HG02763 (cell line): ENCODE data around the gene CYB5D1.
"Not testable (repeated sequence)": the region's sequence is repeated elsewhere in the genome, so short reads cannot be mapped to it uniquely, and the experiment has no call there.

Experiments used
- ATAC-seq: cut with Tn5 transposase; IDR thresholded peaks from one replicate; pipeline ENCODE4 v1.9.1; 2021; ENCODE audit warnings: mild to moderate bottlenecking, moderate library complexity; ENCODE audit not compliant: unreplicated experiment

Gene CYB5D1

DNA sequence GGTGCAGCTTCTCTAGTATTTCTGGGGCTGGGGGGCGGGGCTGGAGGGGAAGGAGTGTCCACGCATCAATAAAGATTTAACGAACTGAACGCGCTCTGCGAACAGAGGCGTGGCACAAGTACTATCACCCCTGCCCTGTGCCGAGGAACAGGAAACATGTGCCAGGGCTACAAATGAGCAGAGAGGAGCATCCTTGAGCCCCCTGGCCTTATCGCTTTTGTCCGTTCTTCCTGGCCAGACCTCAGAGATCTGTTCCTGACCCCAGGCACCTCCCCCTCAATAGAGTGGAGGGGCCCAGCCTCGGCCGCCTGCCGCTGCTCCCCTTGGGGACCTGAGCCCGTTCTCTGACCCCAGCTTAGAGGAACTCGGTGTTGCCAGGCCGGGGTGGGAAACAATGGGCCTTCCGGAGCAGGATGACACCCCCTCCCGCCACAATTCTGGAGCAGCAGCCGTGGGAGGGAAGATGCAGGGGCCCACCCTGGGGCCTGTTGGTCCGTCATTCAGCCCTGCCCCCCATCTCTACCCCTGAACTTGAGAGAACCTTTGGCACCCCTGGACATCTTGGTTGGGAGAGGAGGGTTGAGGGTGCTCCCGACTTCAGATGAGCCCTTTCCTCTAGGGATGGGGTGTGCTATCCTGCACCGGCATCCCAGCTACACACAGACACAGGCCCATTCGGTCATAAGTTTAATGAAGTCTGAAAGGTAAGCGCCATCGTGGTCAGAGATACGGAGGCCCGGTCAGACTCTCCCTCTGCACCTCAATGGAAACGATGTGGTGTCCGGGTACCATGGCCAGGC is 1.6 kb upstream of the CYB5D1 start:
- ATAC-seq = no peak

DNA sequence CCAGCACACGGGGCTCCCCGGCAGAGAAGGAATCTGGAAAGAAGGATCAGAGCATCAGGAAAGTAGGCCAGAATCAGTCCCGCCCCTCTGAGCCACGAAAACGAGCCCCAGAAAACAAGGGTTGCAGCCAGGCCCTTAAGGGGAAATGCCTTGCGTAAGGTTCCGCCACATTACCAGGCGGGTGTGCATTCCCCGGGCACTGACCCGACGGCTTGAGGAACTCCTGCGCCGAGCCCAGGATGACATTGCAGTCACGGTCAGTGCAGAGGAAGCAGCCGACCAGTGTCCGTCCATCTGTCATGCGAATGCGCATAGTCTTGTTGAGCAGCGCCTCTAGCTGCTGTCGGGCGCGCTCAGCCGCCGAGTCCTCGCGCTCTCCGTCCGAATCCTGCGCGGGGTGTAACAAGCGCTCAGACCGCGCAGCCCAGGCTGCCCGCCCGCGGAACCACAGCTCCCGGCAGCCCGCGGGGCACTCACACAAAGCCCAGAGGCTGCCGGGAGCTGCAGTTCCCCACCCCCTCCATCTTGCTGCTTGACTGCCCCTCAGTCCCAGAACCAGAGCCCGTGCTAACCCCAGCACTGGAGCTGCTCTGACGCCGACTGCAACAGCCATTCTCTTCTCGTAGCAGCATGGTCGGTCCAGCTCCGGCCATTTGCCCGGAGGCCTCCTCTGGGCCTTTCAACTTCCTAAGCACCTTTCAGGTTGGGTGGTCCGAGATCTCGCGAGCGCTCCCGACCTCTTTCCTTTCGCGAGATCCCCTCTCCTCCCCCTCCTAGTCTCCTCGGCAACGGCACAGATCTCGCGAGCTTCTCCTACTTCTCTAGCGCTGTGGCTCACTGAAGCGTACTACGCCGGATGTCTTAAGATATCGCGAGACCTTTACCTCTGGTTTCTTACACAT is 741 bp upstream of the CYB5D1 start, which contains the start of gene NAA38:
TSS of gene NAA38 (minus strand) at position 749 of the 902 bp plus-strand sequence. CDS start at position 653, 96 bp downstream.
- ATAC-seq = peak; percentile 73

DNA sequence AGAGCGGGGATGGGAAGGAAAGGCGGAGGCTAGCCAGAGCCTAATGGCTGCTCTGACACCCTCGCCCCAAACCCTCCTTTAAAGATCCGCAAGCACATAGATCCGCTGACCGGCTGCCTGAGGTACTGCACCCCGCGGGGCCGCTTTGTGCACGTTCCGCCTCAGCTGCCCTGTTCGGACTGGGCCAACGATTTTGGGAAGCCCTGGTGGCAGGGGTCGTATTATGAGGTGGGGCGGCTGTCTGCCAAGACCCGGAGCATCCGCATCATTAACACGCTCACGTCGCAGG is 663 bp downstream of the CYB5D1 start:
- ATAC-seq = no peak

DNA sequence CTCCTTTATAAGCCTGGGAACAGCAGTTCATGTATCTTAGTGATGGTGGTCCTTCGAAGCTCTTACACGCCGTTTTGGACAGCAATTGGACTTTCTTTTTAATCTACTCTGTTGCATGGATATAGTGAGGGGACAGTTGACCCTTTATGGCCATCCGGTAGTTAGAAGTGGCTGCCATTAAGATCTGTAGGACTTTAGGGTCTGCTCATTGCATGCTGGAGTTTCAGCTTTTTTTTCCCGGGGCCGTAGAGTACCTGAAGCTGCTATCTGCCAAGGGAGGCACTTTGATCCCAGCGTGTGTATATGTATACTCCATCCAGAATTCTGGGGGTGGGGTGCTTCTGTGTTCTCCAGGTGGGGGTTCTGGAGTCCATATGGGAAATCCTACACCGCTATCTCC is 1.2 kb downstream of the CYB5D1 start:
- ATAC-seq = no peak

DNA sequence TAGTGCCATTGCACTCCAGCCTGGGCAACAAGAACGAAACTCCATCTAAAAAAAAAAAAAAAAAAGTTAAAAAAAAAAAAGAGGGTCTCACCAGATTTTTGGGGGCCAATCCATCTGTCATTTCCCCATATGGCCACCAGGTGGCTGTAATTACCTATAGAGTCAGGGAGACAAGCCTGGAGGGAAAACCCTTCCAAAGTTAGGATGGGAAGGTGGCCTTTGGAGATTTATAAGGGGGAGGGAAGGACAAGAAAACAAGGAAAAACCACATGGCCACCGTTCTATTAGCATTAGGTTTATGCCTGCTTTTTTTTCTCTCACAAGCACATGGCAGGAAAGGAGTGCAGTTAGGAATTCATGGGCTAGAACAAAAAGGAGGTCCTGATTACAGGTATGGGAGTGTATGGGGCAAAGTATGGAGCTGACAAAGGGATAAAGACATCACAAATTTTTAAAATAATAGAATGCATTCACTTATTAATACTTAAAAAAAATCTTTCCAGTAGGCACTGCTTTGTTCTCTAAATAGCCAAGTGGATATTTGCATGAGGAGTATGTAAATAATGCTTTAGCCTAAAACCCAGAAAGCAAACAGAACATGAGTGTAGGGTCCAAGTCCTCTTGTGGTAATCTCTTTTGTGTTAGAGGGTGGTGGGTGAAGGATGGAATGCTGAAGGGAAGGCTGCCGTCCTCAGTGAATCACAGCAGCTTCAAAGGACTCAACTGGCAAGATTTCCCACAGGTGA is 5.1 kb downstream of the CYB5D1 start:
- ATAC-seq = no peak

DNA sequence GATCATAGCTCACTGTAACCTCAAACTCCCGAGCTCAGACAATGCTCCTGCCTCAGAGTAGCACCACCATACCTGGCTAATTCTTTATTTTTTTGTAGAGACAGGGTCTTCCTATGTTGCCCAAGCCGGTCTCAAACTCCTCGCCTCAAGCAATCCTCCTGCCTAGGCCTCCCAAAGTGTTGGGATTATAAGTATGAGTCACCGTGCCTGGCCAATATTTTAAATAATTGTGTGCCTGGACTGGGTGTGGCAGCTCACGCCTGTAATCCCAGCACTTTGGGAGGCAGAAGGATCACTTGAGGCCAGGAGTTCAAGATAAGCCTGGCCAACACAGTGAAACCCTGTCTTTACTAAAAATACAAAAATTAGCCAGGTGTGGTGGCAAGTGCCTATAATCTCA is 6.6 kb downstream of the CYB5D1 start:
- not testable (repeated sequence) for ATAC-seq

DNA sequence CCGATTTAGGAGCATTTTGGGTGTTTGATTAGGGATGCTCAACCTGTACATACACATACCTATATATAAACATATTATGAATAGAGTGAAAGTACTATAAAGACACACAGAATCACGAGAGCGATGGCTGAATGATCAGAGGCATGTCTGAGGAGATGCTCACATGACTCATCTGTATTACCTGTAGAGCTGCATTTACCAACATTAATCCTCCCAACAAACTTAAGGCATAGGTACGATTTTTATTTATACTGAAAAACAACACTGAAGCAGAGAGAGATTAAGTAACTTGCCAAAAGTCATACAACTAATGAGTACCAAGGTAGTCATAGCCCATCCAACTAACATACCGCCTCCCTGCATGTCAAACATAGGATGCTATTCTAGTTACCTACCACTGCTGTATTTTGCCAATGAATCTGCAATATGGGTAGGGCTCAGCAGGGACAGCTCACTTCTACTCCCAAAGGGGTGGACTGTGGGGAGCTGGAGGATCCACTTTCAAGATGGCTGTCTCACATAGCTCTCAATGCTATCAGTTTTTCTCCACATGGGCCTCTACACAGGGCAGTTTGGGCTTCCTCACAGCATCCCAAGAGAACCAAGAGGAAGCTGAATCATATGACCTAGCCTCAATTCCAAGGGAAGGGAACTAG is 7.3 kb downstream of the CYB5D1 start:
- ATAC-seq = no peak

DNA sequence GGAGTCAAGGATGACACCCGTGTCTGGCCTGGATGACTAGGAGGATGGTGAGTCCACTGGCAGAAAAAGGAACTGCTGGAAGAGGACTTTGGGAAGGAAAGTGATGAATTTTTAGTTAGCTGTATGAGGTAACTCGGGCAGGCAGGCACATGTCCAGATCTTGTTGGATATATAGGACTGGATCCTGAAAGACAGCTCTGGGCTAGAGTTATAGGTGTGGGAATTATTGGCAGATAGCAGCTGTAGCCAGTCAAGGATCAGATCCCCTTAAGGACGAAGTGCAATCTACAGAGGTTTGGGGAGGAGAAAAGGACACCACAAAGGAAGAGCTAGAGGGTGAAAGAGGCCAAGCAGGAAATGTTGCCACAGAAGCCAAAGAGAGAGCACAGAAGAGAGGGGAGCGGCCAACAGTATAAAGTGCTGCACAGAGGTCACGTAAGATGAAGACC is 10.1 kb downstream of the CYB5D1 start:
- no peak for ATAC-seq

DNA sequence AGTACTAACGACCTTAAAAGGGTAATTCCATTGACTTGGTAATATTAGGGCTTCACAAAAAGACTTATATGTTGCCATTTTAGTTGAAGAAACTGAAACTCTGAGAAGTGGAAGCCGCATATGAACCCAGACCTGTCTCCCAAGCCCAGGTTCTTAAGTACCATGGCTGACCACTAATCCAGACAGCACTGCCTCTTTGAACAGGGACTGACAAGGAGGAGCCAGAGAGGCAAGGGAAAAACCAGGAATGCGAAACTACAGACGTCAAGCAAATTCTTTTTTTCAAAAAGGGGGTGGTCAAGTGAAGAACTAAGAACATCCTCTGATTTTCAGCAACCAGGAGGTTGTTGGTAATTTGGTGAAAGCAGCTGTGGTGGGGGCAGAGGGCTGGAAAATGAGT is 15.2 kb downstream of the CYB5D1 start:
- no peak for ATAC-seq

DNA sequence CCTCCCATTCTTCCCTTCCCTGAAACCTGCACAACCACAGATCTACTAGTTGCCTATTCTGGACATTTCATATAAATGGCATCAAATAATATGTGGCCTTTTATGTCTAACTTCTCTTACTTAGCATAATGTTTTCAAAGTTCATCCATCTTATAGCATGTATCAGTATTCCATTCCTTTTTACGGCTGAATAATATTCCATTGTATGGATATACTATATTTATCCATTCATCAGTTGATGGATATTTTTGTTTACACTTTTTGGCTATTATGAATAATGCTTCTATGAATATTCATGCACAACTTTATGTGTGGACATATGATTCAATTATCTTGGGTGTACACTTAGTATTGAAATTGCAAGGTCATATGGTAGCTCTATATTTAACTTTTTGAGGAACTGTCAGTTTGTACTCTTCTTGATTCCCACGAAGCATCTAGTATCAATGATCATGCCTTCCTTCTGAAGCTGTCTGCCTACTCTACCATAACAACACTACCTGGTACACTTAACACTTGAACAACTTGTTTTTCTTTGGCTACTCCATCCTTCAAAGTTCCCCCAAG is 18.1 kb downstream of the CYB5D1 start:
- no peak for ATAC-seq

DNA sequence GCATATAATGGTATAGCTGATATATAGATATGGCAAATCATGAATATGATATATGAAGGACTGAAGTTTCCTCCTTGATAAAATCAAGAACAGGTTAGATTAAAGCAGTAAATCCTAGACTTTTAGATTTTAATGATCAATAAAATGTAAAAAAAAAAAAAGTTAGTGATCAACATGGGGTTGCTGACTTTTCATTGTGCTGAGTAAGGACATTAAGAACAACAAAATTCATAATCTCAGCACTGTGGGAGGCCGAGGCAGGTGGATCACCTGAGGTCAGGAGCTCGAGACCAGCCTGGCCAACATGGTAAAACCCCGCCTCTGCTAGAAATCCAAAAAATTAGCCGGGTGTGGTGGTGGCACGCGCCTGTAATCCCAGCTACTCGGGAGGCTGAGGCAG is 20.4 kb downstream of the CYB5D1 start:
- ATAC-seq = no peak

DNA sequence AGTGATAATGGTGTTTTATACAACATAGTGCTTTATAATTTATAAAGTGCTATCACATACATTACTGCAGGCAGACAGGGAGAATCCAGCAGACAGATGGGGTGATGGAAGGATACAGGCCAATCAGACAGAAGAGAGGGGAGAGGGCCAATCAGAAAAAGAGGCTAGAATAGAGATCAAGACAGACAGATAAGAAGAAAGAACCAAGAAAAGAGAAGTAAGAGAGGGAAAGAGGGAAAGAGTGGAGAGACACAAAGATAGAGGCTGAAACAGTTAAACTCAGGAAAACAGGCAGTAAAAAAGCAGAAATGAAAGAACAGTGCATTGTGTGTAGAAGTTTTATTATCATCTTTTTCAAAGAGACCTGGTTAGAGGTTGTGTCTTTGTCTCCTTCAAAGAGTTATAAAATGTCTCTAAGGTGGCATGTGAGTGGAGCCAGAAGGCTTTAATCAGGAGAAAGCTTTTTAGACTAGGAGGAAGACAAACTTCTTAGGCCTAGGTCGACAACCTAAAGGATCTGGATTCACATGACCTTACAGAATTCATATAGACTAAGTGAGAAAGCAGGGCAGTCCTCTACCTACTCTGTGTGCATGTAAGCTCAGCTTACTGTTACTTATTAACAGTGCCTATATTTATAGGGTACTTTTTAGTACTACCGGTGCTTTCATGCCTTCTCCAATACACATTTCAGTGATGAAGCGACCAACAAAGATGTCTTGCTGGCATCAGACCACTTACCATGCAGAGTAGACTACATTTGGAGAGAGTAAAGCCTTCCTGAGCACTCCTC is 22.5 kb downstream of the CYB5D1 start:
- ATAC-seq = no peak

DNA sequence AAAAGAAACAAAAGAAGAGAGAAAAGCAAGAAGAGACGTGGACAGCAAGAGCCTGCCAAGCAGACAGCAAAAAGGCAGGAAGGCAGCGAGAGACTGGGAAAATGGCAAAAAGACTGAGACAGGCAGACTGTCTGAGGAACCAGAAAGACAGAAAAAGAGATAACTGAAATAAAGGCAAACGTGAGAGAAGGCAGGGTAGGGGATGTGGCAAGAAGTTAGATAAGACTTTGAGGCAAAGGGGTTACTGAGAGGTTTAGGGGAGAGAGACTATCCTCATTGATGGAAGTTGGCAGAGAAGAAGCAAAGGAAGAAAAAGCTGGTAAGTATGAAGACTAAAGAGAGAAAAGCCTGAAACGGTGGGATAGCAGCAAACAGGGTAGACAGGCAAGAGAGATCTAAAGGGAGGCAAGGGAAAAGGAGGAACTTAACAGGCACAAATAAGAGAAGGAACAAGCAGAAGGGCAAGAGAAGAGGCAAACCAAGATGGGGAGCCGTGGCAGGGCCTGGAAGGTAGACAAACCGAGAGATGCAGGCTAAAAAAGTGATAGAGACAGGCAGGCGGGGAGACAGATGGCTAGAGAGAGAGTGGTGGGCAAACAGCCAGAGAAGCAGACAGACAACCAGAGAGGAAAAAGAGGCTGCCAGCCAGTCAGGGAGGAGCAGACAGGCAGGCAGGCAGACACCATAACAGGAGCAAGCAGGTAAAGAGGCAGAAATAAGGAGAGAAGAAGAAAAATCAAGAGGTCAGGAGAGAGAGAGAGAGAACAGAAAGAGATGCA is 23.7 kb downstream of the CYB5D1 start:
- no peak for ATAC-seq

DNA sequence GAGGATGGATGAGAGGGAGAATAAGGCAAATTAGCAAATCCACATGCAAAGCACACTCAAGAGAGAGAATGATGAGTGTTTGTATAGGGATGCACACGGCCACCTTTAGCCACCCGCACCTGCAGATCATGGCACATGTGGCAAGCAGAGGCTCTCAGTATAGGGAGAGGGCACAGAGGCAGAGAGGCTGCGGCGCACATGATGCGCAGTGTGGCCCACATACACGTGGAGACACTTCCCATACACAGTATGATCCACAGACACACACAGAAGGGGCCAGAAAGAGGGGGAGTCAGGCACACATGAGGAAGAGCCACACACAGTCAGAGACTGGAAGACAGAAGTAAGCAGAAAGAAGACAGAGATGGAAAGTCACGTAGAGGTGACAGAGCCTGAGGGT is 24.3 kb downstream of the CYB5D1 start:
- ATAC-seq = no peak

DNA sequence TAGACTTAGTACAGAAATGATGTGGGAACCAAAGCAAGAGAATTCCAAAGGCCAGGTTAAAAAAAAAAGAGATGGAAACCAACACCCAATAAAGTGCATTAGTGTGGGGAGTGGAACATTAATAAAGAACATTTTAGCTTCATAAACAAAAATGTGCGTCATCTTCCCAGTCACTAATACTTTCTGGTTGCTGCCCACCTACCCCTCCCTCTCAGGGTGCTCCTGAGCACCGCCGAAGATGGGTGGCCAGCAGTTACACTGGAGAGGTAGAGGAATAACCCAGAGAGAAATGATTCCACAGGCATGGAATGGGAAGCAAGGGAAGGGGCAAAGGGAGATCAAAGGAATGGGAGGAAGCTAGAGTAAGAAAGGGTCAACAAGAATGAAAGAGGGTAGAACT is 24.8 kb downstream of the CYB5D1 start:
- ATAC-seq = no peak

DNA sequence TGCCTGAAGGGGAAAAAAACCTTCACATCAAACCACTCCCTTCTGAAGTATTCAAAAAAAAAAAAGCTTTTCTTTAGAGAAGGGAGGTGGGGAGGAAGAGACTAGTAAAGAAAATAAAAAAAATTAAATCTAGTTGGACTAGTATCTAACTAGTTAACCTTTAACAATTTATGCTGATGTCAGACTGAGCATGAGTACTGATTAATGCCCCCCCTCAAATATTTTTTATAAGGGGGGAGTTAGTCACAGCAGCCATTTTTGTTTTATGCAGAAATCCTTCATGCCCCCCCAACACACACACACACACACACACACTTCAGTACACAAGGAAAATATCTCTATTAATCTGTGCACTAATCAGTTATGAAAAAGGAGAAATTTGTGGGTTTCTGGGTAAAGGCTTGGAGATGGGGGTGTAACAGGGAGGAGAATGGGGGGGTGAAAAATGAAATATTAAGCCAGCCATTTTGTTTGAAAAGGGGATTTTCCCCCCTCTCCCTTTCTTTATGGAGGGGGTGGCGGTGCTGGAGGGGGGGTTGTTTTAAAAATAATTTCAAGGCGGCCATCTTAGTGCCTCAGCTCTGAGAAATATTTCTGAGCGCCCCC is 26.1 kb downstream of the CYB5D1 start:
- ATAC-seq = no peak

DNA sequence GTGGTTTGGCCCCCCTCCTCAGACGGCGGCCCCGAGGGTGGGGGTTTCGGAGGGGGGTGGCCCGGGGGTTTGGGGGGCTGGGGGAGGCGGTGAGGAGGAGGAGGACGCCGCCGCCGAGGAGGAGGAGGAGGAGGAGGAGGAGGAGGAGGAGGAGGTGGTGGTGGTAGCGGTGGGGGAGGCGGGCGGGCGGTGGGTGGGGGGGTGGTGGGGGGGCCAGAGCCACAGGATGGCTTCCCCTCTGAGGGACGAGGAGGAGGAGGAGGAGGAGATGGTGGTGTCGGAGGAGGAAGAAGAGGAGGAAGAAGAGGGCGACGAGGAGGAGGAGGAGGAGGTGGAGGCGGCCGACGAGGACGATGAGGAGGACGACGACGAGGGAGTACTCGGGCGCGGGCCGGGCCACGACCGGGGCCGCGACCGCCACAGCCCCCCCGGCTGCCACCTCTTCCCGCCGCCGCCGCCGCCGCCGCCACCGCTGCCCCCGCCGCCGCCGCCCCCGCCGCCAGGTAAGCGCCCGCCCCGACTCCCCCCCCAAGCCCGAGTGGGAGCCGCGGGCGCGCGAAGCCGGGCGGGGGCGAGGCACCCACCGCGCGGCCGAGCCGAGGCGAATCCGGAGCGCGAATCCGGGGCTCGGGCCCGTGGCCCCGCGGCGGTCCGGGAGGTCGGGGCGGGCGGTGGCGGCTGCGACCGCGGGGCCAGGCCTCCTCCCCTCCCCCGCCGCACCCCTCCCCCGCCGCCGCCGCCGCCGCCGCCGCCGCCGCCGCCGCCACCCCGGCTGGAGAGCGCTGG is 27.0 kb downstream of the CYB5D1 start:
- ATAC-seq = no peak
